SK-N-SH (cell line): ENCODE results near the gene GNA15. TPM values are rescaled to one million over a fixed set of nuclear protein-coding genes. Genes with fewer than 3 reads are reported as not detected.
"Not testable (repeated sequence)": the region's sequence is repeated elsewhere in the genome, so short reads cannot be mapped to it uniquely, and the experiment has no call there.

Source experiments
- CTCF ChIA-PET: fragments of 300-600, 350-600 bp; formaldehyde crosslinking; extraction: SDS; loops from one replicate; lab custom pipeline; 2021; lab: Yijun Ruan, JAX
- POLR2A ChIA-PET: fragments of 350-600 bp; sonication (Branson Sonifier 250); formaldehyde crosslinking; extraction: SDS; loops from one replicate; lab custom pipeline; 2020; ENCODE audit warnings: antibody characterized with exemption, inconsistent platforms; lab: Yijun Ruan, JAX
- DNase-seq: peaks from one replicate; pipeline ENCODE4 v3.0.0; 2012
- H2AFZ ChIP-seq: fragments of 200-600 bp; sonication (generic); 2 replicates; pipeline ENCODE4 v1.8.1; 2016; ENCODE audit warnings: antibody characterized with exemption, mild to moderate bottlenecking, low read depth
- H3F3A ChIP-seq: fragments of 200-600 bp; sonication (generic); replicated peaks from 2 replicates; pipeline ENCODE3; 2016; ENCODE audit warnings: antibody characterized with exemption, mild to moderate bottlenecking; ENCODE audit not compliant: insufficient read depth
- H3K27ac ChIP-seq, 2 experiments: fragments of 200-500 bp in 1 of 2; fragments of 200-600 bp in 1 of 2; sonication (Bioruptor generic) in 1 of 2; sonication (generic), shearing (Covaris generic) in 1 of 2; 2 replicates each; pipeline versions ENCODE4 v1.5.1 to v1.6.1; 2014 to 2016; ENCODE audit warnings: low read depth in 2 of 2, inconsistent platforms in 1 of 2, low read length in 1 of 2, mild to moderate bottlenecking in 1 of 2, mixed read lengths in 1 of 2
- H3K27me3 ChIP-seq: fragments of 200-600 bp; sonication (generic), shearing (Covaris generic); 2 replicates; pipeline ENCODE4 v1.6.1; 2016; ENCODE audit warnings: mixed run types; ENCODE audit not compliant: insufficient read depth
- H3K36me3 ChIP-seq, 2 experiments: fragments of 200-500 bp in 1 of 2; fragments of 200-600 bp in 1 of 2; sonication (Bioruptor generic) in 1 of 2; sonication (generic) in 1 of 2; replicated peaks in 1 of 2; 2 replicates each; pipeline versions ENCODE3 to v1.5.1; 2014 to 2016; ENCODE audit warnings: low read length in 1 of 2, mild to moderate bottlenecking in 1 of 2; ENCODE audit not compliant: insufficient read depth in 2 of 2, control insufficient read depth in 1 of 2
- H3K4me1 ChIP-seq, 2 experiments: fragments of 200-500 bp in 1 of 2; fragments of 200-600 bp in 1 of 2; sonication (Bioruptor generic) in 1 of 2; sonication (generic), shearing (Covaris generic) in 1 of 2; 2 replicates each; pipeline versions ENCODE4 v1.5.1 to v1.6.1; 2014 to 2016; ENCODE audit warnings: low read depth in 1 of 2, low read length in 1 of 2, mixed run types in 1 of 2; ENCODE audit not compliant: insufficient read depth in 2 of 2, control insufficient read depth in 1 of 2
- H3K4me2 ChIP-seq: fragments of 200-600 bp; sonication (generic), shearing (Covaris generic); 2 replicates; pipeline ENCODE4 v1.6.1; 2017; ENCODE audit warnings: mixed run types
- H3K4me3 ChIP-seq, 2 experiments: fragments of 200-500 bp in 1 of 2; fragments of 200-600 bp in 1 of 2; sonication (Bioruptor generic) in 1 of 2; sonication (generic), shearing (Covaris generic) in 1 of 2; 2 replicates each; pipeline versions ENCODE4 v1.5.1 to v1.8.1; 2014 to 2016; ENCODE audit warnings: low read depth in 2 of 2, inconsistent platforms in 1 of 2, low read length in 1 of 2, mild to moderate bottlenecking in 1 of 2, mixed read lengths in 1 of 2, moderate library complexity in 1 of 2
- H3K79me2 ChIP-seq: fragments of 200-600 bp; sonication (generic); 2 replicates; pipeline ENCODE4 v1.8.1; 2017; ENCODE audit warnings: mild to moderate bottlenecking; ENCODE audit not compliant: insufficient read depth
- H3K9ac ChIP-seq: fragments of 200-600 bp; sonication (generic); 2 replicates; pipeline ENCODE4 v1.6.1; 2017; ENCODE audit warnings: mixed run types
- H3K9me2 ChIP-seq: fragments of 200-600 bp; sonication (generic); 2 replicates; pipeline ENCODE4 v1.6.1; 2017; ENCODE audit warnings: mixed run types
- H3K9me3 ChIP-seq: fragments of 200-600 bp; sonication (generic); 2 replicates; pipeline ENCODE4 v1.6.1; 2017; ENCODE audit warnings: mixed run types, mild to moderate bottlenecking, moderate library complexity
- H4K20me1 ChIP-seq: fragments of 200-600 bp; sonication (generic); 2 replicates; pipeline ENCODE4 v1.6.1; 2017; ENCODE audit warnings: mild to moderate bottlenecking, mixed run types; ENCODE audit not compliant: insufficient read depth
- CHD2 ChIP-seq: fragments of 150-350 bp; IDR thresholded peaks from 2 replicates; pipeline ENCODE4 v1.6.1; 2018; ENCODE audit warnings: low read length; ENCODE audit not compliant: partially characterized antibody
- ELF1 ChIP-seq: IDR thresholded peaks from 2 replicates; pipeline ENCODE4 v1.4.0; 2012
- EP300 ChIP-seq, 2 experiments: IDR thresholded peaks; 2 replicates each; pipeline versions ENCODE4 v1.4.0 to v1.6.1; 2012; ENCODE audit warnings: borderline replicate concordance in 1 of 2, low read depth in 1 of 2, low read length in 1 of 2
- FOXM1 ChIP-seq: IDR thresholded peaks from 2 replicates; pipeline ENCODE4 v1.4.0; 2012; ENCODE audit warnings: low read depth, mild to moderate bottlenecking
- IRF3 ChIP-seq: fragments of 150-350 bp; IDR thresholded peaks from 2 replicates; pipeline ENCODE4 v1.6.1; 2016; ENCODE audit warnings: mild to moderate bottlenecking, low read depth, low read length
- JUND ChIP-seq: IDR thresholded peaks from 2 replicates; pipeline ENCODE4 v1.4.0; 2012
- MAX ChIP-seq: IDR thresholded peaks from 2 replicates; pipeline ENCODE4 v1.4.0; 2012; ENCODE audit warnings: low read depth
- MEF2A ChIP-seq: IDR thresholded peaks from 2 replicates; pipeline ENCODE4 v1.4.0; 2012; ENCODE audit warnings: low read depth, borderline replicate concordance
- MXI1 ChIP-seq: IDR thresholded peaks from 2 replicates; pipeline ENCODE4 v1.6.1; 2012; ENCODE audit warnings: mild to moderate bottlenecking, low read depth, low read length, improper control_type of control experiment
- PBX3 ChIP-seq: IDR thresholded peaks from 2 replicates; pipeline ENCODE4; 2012
- POLR2AphosphoS5 ChIP-seq: IDR thresholded peaks from 2 replicates; pipeline ENCODE4 v1.6.1; 2012; ENCODE audit warnings: low read depth, low read length
- RAD21 ChIP-seq: IDR thresholded peaks from 2 replicates; pipeline ENCODE4 v1.6.1; 2012; ENCODE audit warnings: mild to moderate bottlenecking, low read length
- REST ChIP-seq: IDR thresholded peaks from 2 replicates; pipeline ENCODE4 v1.6.1; 2012; ENCODE audit warnings: mild to moderate bottlenecking, low read depth, low read length, moderate library complexity
- RFX5 ChIP-seq: IDR thresholded peaks from 2 replicates; pipeline ENCODE4 v1.6.1; 2012; ENCODE audit warnings: mild to moderate bottlenecking, improper control_type of control experiment, low read length
- TEAD4 ChIP-seq: IDR thresholded peaks from 2 replicates; pipeline ENCODE4 v1.4.0; 2012; ENCODE audit warnings: mild to moderate bottlenecking, borderline replicate concordance; ENCODE audit not compliant: insufficient read depth
- WGBS: methylation state at CpG from one replicate; pipeline ENCODE4 v1.1.6; 2017; ENCODE audit warnings: low lambda C conversion rate; 5-methylcytosine and 5-hydroxymethylcytosine counted together
- polyA plus RNA-seq, 3 experiments: library from polyadenylated mRNA; depleted of rRNA; stranded (reverse); fragments of >200 nt; gene quantifications; 2 replicates each; pipeline ENCODE4 v1.2.3, GENCODE V29; 2012

GNA15 gene
- polyA plus RNA-seq, 1 of the 3 experiments (the other 2 are of a cell fraction), result 0.05 TPM

- H3K4me2 ChIP-seq, result no peak overlapping the region
- DNase-seq, result no peak
- H3K9me2 ChIP-seq, result no peaks in the 10 kb centered on the region
- H3K4me1 ChIP-seq, result no peaks in the 10 kb centered on the region; a peak in 1 of 4 replicates
- no peaks in the 10 kb centered on the region for H3K79me2 ChIP-seq
- no peaks in the 10 kb centered on the region for H3F3A ChIP-seq
- 69% methylated on average over 13 of the region's 13 CpGs for WGBS
- no peak overlapping the region for H2AFZ ChIP-seq
- no peak for TF ChIP-seq MAX
- H3K27ac ChIP-seq, result no peak overlapping the region
- no peak overlapping the region for H3K4me3 ChIP-seq
- H4K20me1 ChIP-seq, result no peaks in the 10 kb centered on the region
- no peaks in the 10 kb centered on the region for H3K27me3 ChIP-seq
- H3K36me3 ChIP-seq, result no peaks in the 10 kb centered on the region
- no peak overlapping the region for H3K9ac ChIP-seq
- ChIA-PET POLR2A (no interaction called here), CTCF (interaction anchor here (2.3 kb wide), 1 partner anchor 42 kb away, joined by 6 read pairs; no protein-coding TSS in a partner anchor)
- no peaks in the 10 kb centered on the region for H3K9me3 ChIP-seq
Measured at GRCh38 chr19:3167533-3168272, 31.9 kb downstream of the GNA15 start.

- Histone ChIP-seq H3K36me3 (no peaks in the 10 kb centered on the region), H3K27ac (no peak overlapping the region), H3K79me2 (no peaks in the 10 kb centered on the region), H3K9me2 (no peaks in the 10 kb centered on the region), H3K9me3 (no peaks in the 10 kb centered on the region), H3K9ac (no peak overlapping the region), H3F3A (no peaks in the 10 kb centered on the region), H3K27me3 (no peaks in the 10 kb centered on the region), H3K4me2 (no peak overlapping the region), H4K20me1 (no peaks in the 10 kb centered on the region), H3K4me1 (no peaks in the 10 kb centered on the region; a peak in 1 of 4 replicates), H2AFZ (no peak overlapping the region), H3K4me3 (no peak overlapping the region)
- ChIA-PET CTCF (interaction anchor here (0.5 to 1.6 kb wide), 4 partner anchors 8 to 209 kb away, joined by 3 to 4 read pairs (median 3); no protein-coding TSS in a partner anchor), POLR2A (no interaction called here)
- 53% methylated on average over 8 of the region's 15 CpGs for WGBS
- no peak for DNase-seq
- no peak for TF ChIP-seq MEF2A
- TF ChIP-seq TEAD4, result no peak
- no peak for TF ChIP-seq REST
- no peak for TF ChIP-seq RAD21
- no peak for TF ChIP-seq JUND
- TF ChIP-seq FOXM1, result no peak
- TF ChIP-seq MXI1, result no peak
- TF ChIP-seq IRF3, result no peak
- no peak for TF ChIP-seq EP300 (IDR thresholded peaks at IDR 0.05; ENCODE audit: borderline replicate concordance in 1 of 2, low read depth in 1 of 2, low read length in 1 of 2)
- no peak for TF ChIP-seq ELF1
- no peak for TF ChIP-seq RFX5
- TF ChIP-seq PBX3, result no peak
- TF ChIP-seq CHD2, result no peak
- TF ChIP-seq POLR2AphosphoS5, result no peak
Measured at GRCh38 chr19:3171894-3172672, 36.2 kb downstream of the GNA15 start.

- H3F3A ChIP-seq, H3K27me3 ChIP-seq, H3K9ac ChIP-seq, H3K4me2 ChIP-seq, H3K4me3 ChIP-seq, H3K9me2 ChIP-seq, H2AFZ ChIP-seq, POLR2A ChIA-PET, H3K9me3 ChIP-seq, H3K79me2 ChIP-seq, DNase-seq, H4K20me1 ChIP-seq, H3K27ac ChIP-seq, H3K36me3 ChIP-seq, H3K4me1 ChIP-seq: not testable (repeated sequence)
- 73% methylated on average over 3 of the region's 6 CpGs for WGBS
- CTCF ChIA-PET, result interaction anchor here (1.6 kb wide), 1 partner anchor 9 kb away, joined by 4 read pairs; no protein-coding TSS in a partner anchor
Measured at GRCh38 chr19:3172673-3173000, 36.8 kb downstream of the GNA15 start.
